ENCODE data around the gene BEND2. TPM values are rescaled to one million over a fixed set of nuclear protein-coding genes. Genes with fewer than 3 reads are reported as not detected.

BEND2 gene
- total RNA-seq, 1 donor from 2014 or later, result not detected

DNA sequence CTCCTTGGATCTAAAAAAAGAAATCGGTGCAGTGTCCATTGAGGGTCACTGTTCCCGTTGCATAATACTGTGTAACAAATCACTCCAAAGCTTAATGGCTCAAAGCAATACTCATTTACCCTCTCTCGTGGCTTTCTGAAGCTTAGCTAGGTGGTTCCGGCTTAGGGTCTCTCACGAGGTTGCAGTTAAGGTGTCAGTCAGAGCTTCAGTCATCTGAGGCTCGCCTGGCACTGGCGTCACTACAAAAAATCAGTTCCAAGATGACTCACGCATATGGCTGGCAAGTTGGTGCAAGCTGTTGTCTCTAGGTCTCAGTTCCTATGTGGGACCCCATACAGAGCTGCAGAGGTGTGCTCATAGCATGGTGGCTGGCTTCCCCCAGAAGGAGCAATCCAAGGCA lies 91.0 kb downstream of the BEND2 start:
- H3K27ac ChIP-seq, result no peak overlapping the region
- H3K27me3 ChIP-seq, result no peaks in the 10 kb centered on the region

DNA sequence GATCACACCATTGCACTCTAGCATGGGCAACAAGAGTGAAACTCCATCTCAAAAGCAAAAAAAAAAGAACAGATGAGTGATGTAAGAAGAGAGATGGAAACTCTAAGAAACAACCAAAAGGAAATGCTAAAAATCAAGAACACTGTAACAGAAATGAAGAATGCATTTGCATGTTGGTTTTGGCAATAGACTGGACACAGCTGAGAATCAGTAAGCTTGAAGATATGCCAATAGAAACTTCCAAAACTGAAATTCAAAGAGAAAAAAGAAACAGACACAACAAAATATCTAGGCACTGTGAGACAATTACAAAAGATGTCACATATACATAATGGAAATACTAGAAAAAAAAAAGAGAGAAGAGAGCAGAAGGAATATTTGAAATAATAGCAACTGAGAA lies 93.7 kb downstream of the BEND2 start:
- H3K27me3 ChIP-seq, result no peaks in the 10 kb centered on the region
- H3K27ac ChIP-seq, result no peak overlapping the region
- no peak for DNase-seq (ENCODE audit: extremely low spot score in 2 of 2)
- no peaks in the 10 kb centered on the region for H3K9me3 ChIP-seq
- no peaks in the 10 kb centered on the region for H3K36me3 ChIP-seq
- intact Hi-C loops (cut with DNase I), result no loop called here
- no peak for TF ChIP-seq POLR2AphosphoS5 (IDR thresholded peaks at IDR 0.05; ENCODE audit: insufficient read depth in 1 of 2, low read depth in 1 of 2)
- TF ChIP-seq, protein P1, sequence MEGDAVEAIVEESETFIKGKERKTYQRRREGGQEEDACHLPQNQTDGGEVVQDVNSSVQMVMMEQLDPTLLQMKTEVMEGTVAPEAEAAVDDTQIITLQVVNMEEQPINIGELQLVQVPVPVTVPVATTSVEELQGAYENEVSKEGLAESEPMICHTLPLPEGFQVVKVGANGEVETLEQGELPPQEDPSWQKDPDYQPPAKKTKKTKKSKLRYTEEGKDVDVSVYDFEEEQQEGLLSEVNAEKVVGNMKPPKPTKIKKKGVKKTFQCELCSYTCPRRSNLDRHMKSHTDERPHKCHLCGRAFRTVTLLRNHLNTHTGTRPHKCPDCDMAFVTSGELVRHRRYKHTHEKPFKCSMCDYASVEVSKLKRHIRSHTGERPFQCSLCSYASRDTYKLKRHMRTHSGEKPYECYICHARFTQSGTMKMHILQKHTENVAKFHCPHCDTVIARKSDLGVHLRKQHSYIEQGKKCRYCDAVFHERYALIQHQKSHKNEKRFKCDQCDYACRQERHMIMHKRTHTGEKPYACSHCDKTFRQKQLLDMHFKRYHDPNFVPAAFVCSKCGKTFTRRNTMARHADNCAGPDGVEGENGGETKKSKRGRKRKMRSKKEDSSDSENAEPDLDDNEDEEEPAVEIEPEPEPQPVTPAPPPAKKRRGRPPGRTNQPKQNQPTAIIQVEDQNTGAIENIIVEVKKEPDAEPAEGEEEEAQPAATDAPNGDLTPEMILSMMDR (IDR thresholded peaks at IDR 0.05), result no peak
- TF ChIP-seq POLR2A (IDR thresholded peaks at IDR 0.05), result no peak
- H3K4me1 ChIP-seq, result no peaks in the 10 kb centered on the region
- H3K4me3 ChIP-seq, result no peak overlapping the region

More for the DNA sequence above, 91.0 kb downstream of the BEND2 start:
- TF ChIP-seq POLR2A (IDR thresholded peaks at IDR 0.05), result no peak
- TF ChIP-seq, protein P1 (IDR thresholded peaks at IDR 0.05), result no peak
- TF ChIP-seq POLR2AphosphoS5 (IDR thresholded peaks at IDR 0.05; ENCODE audit: insufficient read depth in 1 of 2, low read depth in 1 of 2), result no peak
- H3K4me1 ChIP-seq, result no peaks in the 10 kb centered on the region
- no peaks in the 10 kb centered on the region for H3K36me3 ChIP-seq
- H3K4me3 ChIP-seq, result no peak overlapping the region
- no peaks in the 10 kb centered on the region for H3K9me3 ChIP-seq
- intact Hi-C loops (cut with DNase I), result no loop called here
- no peak for DNase-seq (ENCODE audit: extremely low spot score in 2 of 2)

GRCh38 chrX:18119856-18120255 lies 100.8 kb downstream of the BEND2 start:
- H3K27ac ChIP-seq, result no peak overlapping the region
- H3K4me3 ChIP-seq, result no peak overlapping the region
- H3K36me3 ChIP-seq, result no peaks in the 10 kb centered on the region
- TF ChIP-seq POLR2AphosphoS5 (IDR thresholded peaks at IDR 0.05; ENCODE audit: insufficient read depth in 1 of 2, low read depth in 1 of 2), result no peak
- intact Hi-C loops (cut with DNase I), result no loop called here
- no peaks in the 10 kb centered on the region for H3K9me3 ChIP-seq
- H3K27me3 ChIP-seq, result no peaks in the 10 kb centered on the region
- no peak for DNase-seq (ENCODE audit: extremely low spot score in 2 of 2)
- H3K4me1 ChIP-seq, result no peaks in the 10 kb centered on the region

Other genes with a start within 250 kb of the BEND2 start
- gene SCML2, start 133.8 kb upstream of the BEND2 start, total RNA-seq, result 2.2 TPM
- 9.1 TPM for gene CDKL5, start 204.7 kb upstream of the BEND2 start, total RNA-seq

Data from vagina (tissue), 2 donors.